HepG2 (cell line): ENCODE data around the gene MED13. TPM values are rescaled to one million over a fixed set of nuclear protein-coding genes. Genes with fewer than 3 reads are reported as not detected.

ENCODE experiments used
- ATAC-seq: fragments of 200-7000 bp; cut with Tn5 transposase; 3 replicates; pipeline ENCODE4 v1.9.1; 2020; ENCODE audit warnings: mild to moderate bottlenecking, moderate library complexity
- BruUV-seq: library from RNA; stranded (reverse); fragments of 400-500 nt; replicated peaks from 2 replicates; lab custom pipeline; 2021; lab: Mats Ljungman, UMichigan
- CTCF ChIA-PET: fragments of 300-600 bp; formaldehyde crosslinking; extraction: SDS; loops from one replicate; lab custom pipeline; 2021; ENCODE audit warnings: low total read pairs, inconsistent platforms, low intra/inter-chr PET ratio; lab: Yijun Ruan, JAX
- POLR2A ChIA-PET: fragments of 350-600 bp; sonication (Branson Sonifier 250); formaldehyde crosslinking; loops from one replicate; lab custom pipeline; 2020; ENCODE audit warnings: antibody characterized with exemption, inconsistent platforms; lab: Yijun Ruan, JAX
- DNase-seq: peaks from one replicate; pipeline ENCODE4 v3.0.0-alpha.2; 2015; ENCODE audit warnings: low spot score
- FAIRE-seq: peaks from 3 replicates; lab custom pipeline; 2011; peaks lifted over from hg19 to GRCh38; lab: Jason Lieb, UNC
- H2AFZ ChIP-seq: one replicate; pipeline ENCODE4 v1.6.1; 2011; ENCODE audit warnings: low read length, inconsistent platforms
- H3K27ac ChIP-seq: fragments of 300-600 bp; 3 replicates; pipeline ENCODE4 v1.8.0; 2011; ENCODE audit warnings: mixed run types, mild to moderate bottlenecking, mixed read lengths, low read length, inconsistent platforms; ENCODE audit not compliant: insufficient read depth; ENCODE audit errors: extremely low read length
- H3K27me3 ChIP-seq, 2 experiments: fragments of 200-600 bp in 1 of 2; 2 replicates in 1 of 2; 3 replicates in 1 of 2; pipeline versions ENCODE4 v1.6.0 to v1.8.0; 2011; ENCODE audit warnings: low read length in 2 of 2, mild to moderate bottlenecking in 2 of 2, moderate library complexity in 2 of 2, inconsistent platforms in 1 of 2; ENCODE audit not compliant: insufficient read depth in 2 of 2, control insufficient read depth in 1 of 2
- H3K36me3 ChIP-seq, 2 experiments: fragments of 200-600 bp in 1 of 2; replicated peaks in 1 of 2; 2 replicates in 1 of 2; 3 replicates in 1 of 2; pipeline versions ENCODE4 v1.5.1 to v1.8.0; 2011; ENCODE audit warnings: low read length in 2 of 2, inconsistent platforms in 1 of 2; ENCODE audit not compliant: insufficient read depth in 2 of 2, control insufficient read depth in 1 of 2
- H3K4me1 ChIP-seq: 2 replicates; pipeline ENCODE4 v1.5.1; 2012; ENCODE audit warnings: low read length, inconsistent platforms; ENCODE audit not compliant: insufficient read depth
- H3K4me2 ChIP-seq: 2 replicates; pipeline ENCODE4 v1.6.0; 2011; ENCODE audit warnings: low read depth, low read length, inconsistent platforms
- H3K4me3 ChIP-seq, 3 experiments: fragments of 200-600 bp in 1 of 3; sonication (generic), shearing (Covaris generic) in 1 of 3; replicated peaks in 1 of 3; 2 replicates each; pipeline ENCODE4 v1.5.1; 2011 to 2016; ENCODE audit warnings: low read length in 3 of 3, inconsistent platforms in 2 of 3, low read depth in 2 of 3, mild to moderate bottlenecking in 2 of 3, control low read depth in 1 of 3, mixed read lengths in 1 of 3; ENCODE audit not compliant: insufficient read depth in 1 of 3
- H3K79me2 ChIP-seq: one replicate; pipeline ENCODE4 v1.6.1; 2011; ENCODE audit warnings: low read length, inconsistent platforms; ENCODE audit not compliant: insufficient read depth
- H3K9ac ChIP-seq: 2 replicates; pipeline ENCODE4 v1.6.0; 2011; ENCODE audit warnings: mild to moderate bottlenecking, low read depth, low read length, inconsistent platforms; ENCODE audit not compliant: insufficient read depth
- H3K9me3 ChIP-seq: 2 replicates; pipeline ENCODE4 v1.5.1; 2012; ENCODE audit warnings: mild to moderate bottlenecking, low read length
- H4K20me1 ChIP-seq: 2 replicates; pipeline ENCODE4 v1.6.0; 2011; ENCODE audit warnings: inconsistent platforms, mild to moderate bottlenecking, low read length, moderate library complexity; ENCODE audit not compliant: insufficient read depth
- JARID2 ChIP-seq: sonication (generic); formaldehyde crosslinking; IDR thresholded peaks from 2 replicates; pipeline ENCODE4 v1.8.1; 2023; ENCODE audit warnings: missing genetic modification reagents, inconsistent platforms; ENCODE audit not compliant: insufficient replicate concordance
- ZNF138 ChIP-seq: sonication (generic); formaldehyde crosslinking; IDR thresholded peaks from 2 replicates; pipeline ENCODE4 v1.5.0; 2020; ENCODE audit warnings: mild to moderate bottlenecking, low read depth, missing genetic modification reagents
- ZNF556 ChIP-seq: sonication (generic); formaldehyde crosslinking; IDR thresholded peaks from 2 replicates; pipeline ENCODE4 v1.4.0; 2020; ENCODE audit warnings: mild to moderate bottlenecking, missing genetic modification reagents, borderline replicate concordance
- WGBS: methylation state at CpG from one replicate; pipeline ENCODE4 v1.1.6; 2017; ENCODE audit warnings: low lambda C conversion rate; 5-methylcytosine and 5-hydroxymethylcytosine counted together
- in situ Hi-C: cut with HindIII; loops from 2 replicates; pipeline ENCODE4 v1.10.0; 2017; ENCODE audit warnings: low pct_unique_long_range_greater_than_20kb; ENCODE audit not compliant: extremely low pct_ligation_motif_present
- intact Hi-C: fragments of 100-400 bp; cut with micrococcal nuclease; formaldehyde crosslinking; loops from one replicate; pipeline ENCODE4 v1.10.0; 2022; ENCODE audit not compliant: unreplicated experiment
- polyA plus RNA-seq, 8 experiments: library from polyadenylated mRNA; depleted of rRNA in 3 of 8; stranded (reverse) in 7 of 8; unstranded in 1 of 8; fragments of >200 nt; fragmentation: Illumina TruSeq in 4 of 8; extraction: Trizol in 4 of 8; gene quantifications; 2 replicates each; pipeline versions ENCODE4 v1.2.1 to v1.2.3, GENCODE V29; 2011 to 2016; ENCODE audit warnings: low read depth in 4 of 8, missing spikeins in 1 of 8, mixed read lengths in 1 of 8; ENCODE audit not compliant: insufficient read depth in 1 of 8
- total RNA-seq, 5 experiments: library from RNA; depleted of rRNA; stranded (reverse); fragments of >200 nt; fragmentation: Illumina TruSeq; extraction: Trizol; gene quantifications; 2 replicates each; pipeline ENCODE4 v1.2.3, GENCODE V29; 2016; ENCODE audit warnings: low read depth in 1 of 5
- TF ChIP-seq, protein P1 (sequence below): sonication (generic); formaldehyde crosslinking; IDR thresholded peaks from 2 replicates; pipeline ENCODE4 v1.8.1; 2022; ENCODE audit warnings: low read depth, mild to moderate bottlenecking, missing genetic modification reagents

MED13 gene
- total and polyA plus RNA-seq, 2 of the 13 experiments (the other 11 are each of a cell fraction or from before 2014, with no cell fraction given) = 27.4 to 69.1 TPM

DNA sequence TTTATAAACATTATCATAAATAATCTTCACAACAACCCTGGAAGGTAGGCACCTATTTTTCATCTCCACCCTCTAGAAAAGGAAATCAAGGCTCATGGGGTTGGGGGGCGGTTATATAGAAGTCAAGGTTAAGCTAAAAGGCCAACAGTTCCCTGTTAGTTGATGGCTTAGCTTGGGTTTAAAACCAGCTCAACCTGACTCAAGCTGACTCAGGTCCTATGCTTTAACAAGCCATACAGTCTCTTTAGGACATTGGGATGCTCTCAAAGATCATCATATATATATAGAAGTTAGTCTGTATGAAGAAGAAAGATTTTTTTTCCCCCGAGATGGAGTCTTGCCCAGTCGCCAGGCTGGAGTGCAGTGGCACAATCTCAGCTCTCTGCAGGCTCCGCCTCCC, 44.8 kb upstream of the MED13 start:
- no peaks in the 10 kb centered on the region for H3K36me3 ChIP-seq
- POLR2A ChIA-PET = interaction anchor here (1.1 to 3.3 kb wide), 15 partner anchors 16 to 182 kb away, joined by 3 to 28 read pairs (median 4); partner anchors contain the start of genes INTS2 and MED13
- intact Hi-C loops = loop anchor here (1.0 to 5.0 kb wide), 4 partner anchors 20 to 474 kb away; no protein-coding TSS in a partner anchor
- H3K9me3 ChIP-seq = no peaks in the 10 kb centered on the region
- in situ Hi-C loops = loop anchor here (10.0 kb wide), 1 partner anchor 475 kb away; no protein-coding TSS in a partner anchor
- CTCF ChIA-PET = interaction anchor here (0.9 to 3.7 kb wide), 3 partner anchors 43 to 474 kb away, joined by 4 to 37 read pairs (median 8); no protein-coding TSS in a partner anchor
- H4K20me1 ChIP-seq = no peaks in the 10 kb centered on the region
- no peak overlapping the region for H3K27ac ChIP-seq
- H2AFZ ChIP-seq = no peak overlapping the region
- TF ChIP-seq, protein P1, sequence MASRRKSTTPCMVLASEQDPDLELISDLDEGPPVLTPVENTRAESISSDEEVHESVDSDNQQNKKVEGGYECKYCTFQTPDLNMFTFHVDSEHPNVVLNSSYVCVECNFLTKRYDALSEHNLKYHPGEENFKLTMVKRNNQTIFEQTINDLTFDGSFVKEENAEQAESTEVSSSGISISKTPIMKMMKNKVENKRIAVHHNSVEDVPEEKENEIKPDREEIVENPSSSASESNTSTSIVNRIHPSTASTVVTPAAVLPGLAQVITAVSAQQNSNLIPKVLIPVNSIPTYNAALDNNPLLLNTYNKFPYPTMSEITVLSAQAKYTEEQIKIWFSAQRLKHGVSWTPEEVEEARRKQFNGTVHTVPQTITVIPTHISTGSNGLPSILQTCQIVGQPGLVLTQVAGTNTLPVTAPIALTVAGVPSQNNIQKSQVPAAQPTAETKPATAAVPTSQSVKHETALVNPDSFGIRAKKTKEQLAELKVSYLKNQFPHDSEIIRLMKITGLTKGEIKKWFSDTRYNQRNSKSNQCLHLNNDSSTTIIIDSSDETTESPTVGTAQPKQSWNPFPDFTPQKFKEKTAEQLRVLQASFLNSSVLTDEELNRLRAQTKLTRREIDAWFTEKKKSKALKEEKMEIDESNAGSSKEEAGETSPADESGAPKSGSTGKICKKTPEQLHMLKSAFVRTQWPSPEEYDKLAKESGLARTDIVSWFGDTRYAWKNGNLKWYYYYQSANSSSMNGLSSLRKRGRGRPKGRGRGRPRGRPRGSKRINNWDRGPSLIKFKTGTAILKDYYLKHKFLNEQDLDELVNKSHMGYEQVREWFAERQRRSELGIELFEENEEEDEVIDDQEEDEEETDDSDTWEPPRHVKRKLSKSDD (CRISPR knock-in tag) = 0 out of 2 replicates have a peak, but pooled peaks have one; percentile 2
- TF ChIP-seq ZNF138 (no peak), ZNF556 (0 out of 2 replicates have a peak, but pooled peaks have one; percentile 1), JARID2 (no peak)
- BruUV-seq = no TSS peak
- no peaks in the 10 kb centered on the region; a peak in 2 of 5 replicates for H3K27me3 ChIP-seq
- 34% methylated on average over 4 of the region's 4 CpGs for WGBS
- H3K4me1 ChIP-seq = peaks cover 33% of the 10 kb centered on the region
- FAIRE-seq = no peak
- H3K4me3 ChIP-seq = no peak overlapping the region
- no peak overlapping the region for H3K9ac ChIP-seq
- DNase-seq = no peak
- no peaks in the 10 kb centered on the region for H3K79me2 ChIP-seq
- no peak for ATAC-seq
- H3K4me2 ChIP-seq = no peak overlapping the region; the same call in 1 of the 2 replicates
